Esophagus muscularis mucosa (tissue), 4 donors: ENCODE measurements around the gene KLHDC7A. TPM values are rescaled to one million over a fixed set of nuclear protein-coding genes. Genes with fewer than 3 reads are reported as not detected.

ENCODE experiments used
- DNase-seq: peaks from one replicate; pipeline ENCODE4 v3.0.0-alpha.2; 2017; ENCODE audit errors: extremely low spot score
- H3K27ac ChIP-seq, 4 donors: fragments of 200-600 bp; sonication (generic); replicated peaks in 1 of 4; 1 replicate in 3 of 4; 2 replicates in 1 of 4; pipeline ENCODE4 v1.5.1; 2016 to 2019; ENCODE audit warnings: mild to moderate bottlenecking in 1 of 4
- H3K27me3 ChIP-seq, 4 donors: fragments of 200-600 bp; sonication (generic); one replicate each; pipeline versions ENCODE4 v1.5.1 to v1.6.0; 2016 to 2019
- H3K36me3 ChIP-seq, 4 donors: fragments of 200-600 bp; sonication (generic); one replicate each; pipeline ENCODE4 v1.5.1; 2016 to 2019
- H3K4me1 ChIP-seq, 4 donors: fragments of 200-600 bp; sonication (generic); one replicate each; pipeline ENCODE4 v1.5.1; 2016 to 2019
- H3K4me3 ChIP-seq, 4 donors: fragments of 200-600 bp; sonication (generic); 1 replicate in 2 of 4; 2 replicates in 2 of 4; pipeline ENCODE4 v1.5.1; 2016 to 2019; ENCODE audit warnings: mild to moderate bottlenecking in 4 of 4, moderate library complexity in 1 of 4
- H3K9me3 ChIP-seq, 4 donors: fragments of 200-600 bp; sonication (generic); 1 replicate in 3 of 4; 2 replicates in 1 of 4; pipeline ENCODE4 v1.5.1; 2016 to 2019
- EP300 ChIP-seq: sonication (generic); formaldehyde crosslinking; IDR thresholded peaks from one replicate; pipeline ENCODE4 v1.6.1; 2017; ENCODE audit warnings: antibody characterized with exemption
- POLR2A ChIP-seq: fragments of 450-650 bp; IDR thresholded peaks from one replicate; pipeline ENCODE4 v1.6.1; 2017; ENCODE audit warnings: antibody characterized with exemption, moderate library complexity, mild to moderate bottlenecking, low read depth
- POLR2AphosphoS5 ChIP-seq, 2 donors: sonication (generic); formaldehyde crosslinking; IDR thresholded peaks; one replicate each; pipeline ENCODE4 v1.6.1; 2017; ENCODE audit warnings: antibody characterized with exemption in 2 of 2
- WGBS: methylation state at CpG from one replicate; pipeline ENCODE4 v1.1.5; 2018; 5-methylcytosine and 5-hydroxymethylcytosine counted together
- intact Hi-C: fragments of 100-400 bp; cut with DNase I; formaldehyde crosslinking; loops from one replicate; pipeline ENCODE4 v1.15.1; 2023
- total RNA-seq, 4 donors: library from RNA; depleted of rRNA; stranded (reverse); fragments of >200 nt; gene quantifications; one replicate each; pipeline versions ENCODE4 v1.1.0 to v1.2.1, GENCODE V29; 2016
- TF ChIP-seq, protein P1 (sequence below), 3 experiments: fragments of 200-600 bp in 2 of 3; fragments of 450-650 bp in 1 of 3; sonication (generic) in 2 of 3; IDR thresholded peaks; one replicate each; pipeline ENCODE4 v1.5.1; 2017 to 2019; ENCODE audit warnings: antibody characterized with exemption in 3 of 3, mild to moderate bottlenecking in 2 of 3, moderate library complexity in 1 of 3

The KLHDC7A gene
- total RNA-seq, 4 donors from 2014 or later: not detected

- DNase-seq: no peak
- Histone ChIP-seq H3K36me3 (no peaks in the 10 kb centered on the region), H3K4me3 (no peak overlapping the region), H3K27ac (no peak overlapping the region), H3K4me1 (no peaks in the 10 kb centered on the region), H3K9me3 (peaks cover 0 to 3% (median 0%) of the 10 kb centered on the region in 4 donors), H3K27me3 (peaks cover 0 to 58% (median 0%) of the 10 kb centered on the region in 4 donors)
- TF ChIP-seq, protein P1, sequence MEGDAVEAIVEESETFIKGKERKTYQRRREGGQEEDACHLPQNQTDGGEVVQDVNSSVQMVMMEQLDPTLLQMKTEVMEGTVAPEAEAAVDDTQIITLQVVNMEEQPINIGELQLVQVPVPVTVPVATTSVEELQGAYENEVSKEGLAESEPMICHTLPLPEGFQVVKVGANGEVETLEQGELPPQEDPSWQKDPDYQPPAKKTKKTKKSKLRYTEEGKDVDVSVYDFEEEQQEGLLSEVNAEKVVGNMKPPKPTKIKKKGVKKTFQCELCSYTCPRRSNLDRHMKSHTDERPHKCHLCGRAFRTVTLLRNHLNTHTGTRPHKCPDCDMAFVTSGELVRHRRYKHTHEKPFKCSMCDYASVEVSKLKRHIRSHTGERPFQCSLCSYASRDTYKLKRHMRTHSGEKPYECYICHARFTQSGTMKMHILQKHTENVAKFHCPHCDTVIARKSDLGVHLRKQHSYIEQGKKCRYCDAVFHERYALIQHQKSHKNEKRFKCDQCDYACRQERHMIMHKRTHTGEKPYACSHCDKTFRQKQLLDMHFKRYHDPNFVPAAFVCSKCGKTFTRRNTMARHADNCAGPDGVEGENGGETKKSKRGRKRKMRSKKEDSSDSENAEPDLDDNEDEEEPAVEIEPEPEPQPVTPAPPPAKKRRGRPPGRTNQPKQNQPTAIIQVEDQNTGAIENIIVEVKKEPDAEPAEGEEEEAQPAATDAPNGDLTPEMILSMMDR (IDR thresholded peaks at IDR 0.05): no peak
- TF ChIP-seq EP300: no peak
- no peak for TF ChIP-seq POLR2A
- TF ChIP-seq POLR2AphosphoS5 (IDR thresholded peaks at IDR 0.05): no peak
- 54% methylated on average over 3 of the region's 3 CpGs for WGBS
- intact Hi-C loops: no loop called here
These were observed 36.2 kb upstream of the KLHDC7A start for GRCh38 chr1:18444563-18444962.

GRCh38 chr1:18446751-18447150 is 34.0 kb upstream of the KLHDC7A start:
- no peaks in the 10 kb centered on the region for H3K4me1 ChIP-seq
- no peak for DNase-seq
- intact Hi-C loops: no loop called here
- H3K27me3 ChIP-seq: peaks cover 0 to 45% (median 0%) of the 10 kb centered on the region in 4 donors
- H3K9me3 ChIP-seq: no peaks in the 10 kb centered on the region
- 64% methylated on average over 4 of the region's 4 CpGs for WGBS
- H3K36me3 ChIP-seq: no peaks in the 10 kb centered on the region
- no peak overlapping the region for H3K27ac ChIP-seq
- H3K4me3 ChIP-seq: no peak overlapping the region
- no peak for TF ChIP-seq EP300
- TF ChIP-seq POLR2A: no peak
- TF ChIP-seq, protein P1 (IDR thresholded peaks at IDR 0.05): no peak
- no peak for TF ChIP-seq POLR2AphosphoS5 (IDR thresholded peaks at IDR 0.05)

DNA sequence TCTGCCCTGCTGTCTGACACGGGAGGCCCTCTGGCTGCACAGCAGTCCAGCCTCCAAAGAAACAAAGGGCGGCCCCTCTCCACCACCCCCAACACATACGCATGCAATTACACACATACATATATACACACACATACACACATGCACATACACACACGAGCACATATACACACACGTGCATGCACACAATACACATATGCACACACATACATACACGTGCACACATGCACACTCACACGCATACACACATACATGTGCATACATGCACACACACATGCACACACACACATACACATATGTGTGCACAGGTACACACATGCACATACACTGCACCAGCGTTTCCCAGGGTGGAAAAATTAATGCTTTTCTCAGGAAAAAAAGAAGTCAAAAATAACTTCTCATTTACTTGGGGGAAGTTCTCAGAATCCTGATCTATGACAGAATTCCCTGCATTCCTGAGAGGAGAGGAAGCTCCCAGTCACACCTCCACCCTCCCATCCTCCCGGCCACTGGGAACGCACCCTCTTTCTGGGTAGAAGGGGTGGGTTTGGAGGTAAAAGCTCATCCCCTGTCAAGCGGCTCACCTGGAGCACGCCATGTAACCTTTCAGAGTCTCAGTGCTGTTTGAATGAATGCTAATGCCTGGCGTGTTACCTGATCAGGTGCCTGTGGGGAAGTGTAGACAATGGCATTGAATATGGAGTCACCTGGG is 33.1 kb upstream of the KLHDC7A start:
- 77% methylated on average over 13 of the region's 13 CpGs for WGBS
- TF ChIP-seq, protein P1 (IDR thresholded peaks at IDR 0.05): no peak
- TF ChIP-seq POLR2A (no peak), POLR2AphosphoS5 (IDR thresholded peaks at IDR 0.05) (no peak), EP300 (no peak)
- Histone ChIP-seq H3K27ac (no peak overlapping the region), H3K9me3 (no peaks in the 10 kb centered on the region), H3K4me1 (no peaks in the 10 kb centered on the region), H3K4me3 (no peak overlapping the region), H3K27me3 (peaks cover 0 to 45% (median 0%) of the 10 kb centered on the region in 4 donors), H3K36me3 (no peaks in the 10 kb centered on the region)
- intact Hi-C loops: no loop called here
- no peak for DNase-seq

- H3K27ac ChIP-seq: no peak overlapping the region
- no peaks in the 10 kb centered on the region for H3K4me1 ChIP-seq
- no peak for DNase-seq
- H3K4me3 ChIP-seq: no peak overlapping the region
- H3K36me3 ChIP-seq: no peaks in the 10 kb centered on the region
- no peaks in the 10 kb centered on the region for H3K9me3 ChIP-seq
- intact Hi-C loops: no loop called here
- WGBS: no CpG with 5 or more reads among the region's 4 CpGs
- H3K27me3 ChIP-seq: peaks cover 0 to 53% (median 0%) of the 10 kb centered on the region in 4 donors
- TF ChIP-seq POLR2A (no peak), EP300 (no peak), POLR2AphosphoS5 (IDR thresholded peaks at IDR 0.05) (no peak)
- TF ChIP-seq, protein P1 (IDR thresholded peaks at IDR 0.05): no peak
These were observed 31.8 kb upstream of the KLHDC7A start for GRCh38 chr1:18448889-18449288.

GRCh38 chr1:18452550-18452949 is 28.2 kb upstream of the KLHDC7A start:
- Histone ChIP-seq H3K36me3 (no peaks in the 10 kb centered on the region), H3K4me3 (no peak overlapping the region), H3K4me1 (no peaks in the 10 kb centered on the region), H3K27ac (no peak overlapping the region), H3K9me3 (no peaks in the 10 kb centered on the region), H3K27me3 (peaks cover 0 to 55% (median 0%) of the 10 kb centered on the region in 4 donors)
- TF ChIP-seq POLR2A: no peak
- TF ChIP-seq, protein P1 (IDR thresholded peaks at IDR 0.05): no peak
- TF ChIP-seq POLR2AphosphoS5 (IDR thresholded peaks at IDR 0.05): no peak
- no peak for TF ChIP-seq EP300
- intact Hi-C loops: no loop called here
- DNase-seq: no peak
